ENCODE measurements around the gene SYNE2.
"Not testable (repeated sequence)": the region's sequence is repeated elsewhere in the genome, so short reads cannot be mapped to it uniquely, and the experiment has no call there.

Gene SYNE2

GRCh38 chr14:64201921-64202545 is 349.2 kb downstream of the SYNE2 start:
- DNase-seq, result no peak

GRCh38 chr14:64202716-64203115 is 349.9 kb downstream of the SYNE2 start:
- no peak for DNase-seq

- DNase-seq, result no peak
Observed at GRCh38 chr14:64203366-64204006, 350.7 kb downstream of the SYNE2 start.

GRCh38 chr14:64208261-64208660 is 355.5 kb downstream of the SYNE2 start:
- DNase-seq, result no peak

GRCh38 chr14:64208981-64209380 is 356.2 kb downstream of the SYNE2 start:
- no peak for DNase-seq

GRCh38 chr14:64209444-64210131 is 356.8 kb downstream of the SYNE2 start:
- DNase-seq, result no peak

- DNase-seq, result no peak
Observed at GRCh38 chr14:64210216-64210615, 357.4 kb downstream of the SYNE2 start.

GRCh38 chr14:64210912-64211311 is 358.1 kb downstream of the SYNE2 start:
- not testable (repeated sequence) for DNase-seq

- DNase-seq, result no peak
Observed at GRCh38 chr14:64212666-64213065, 359.9 kb downstream of the SYNE2 start.

GRCh38 chr14:64213086-64213485 is 360.3 kb downstream of the SYNE2 start:
- no peak for DNase-seq

GRCh38 chr14:64213853-64214570 is 361.2 kb downstream of the SYNE2 start:
- DNase-seq, result no peak

- no peak for DNase-seq
Observed at GRCh38 chr14:64215274-64215673, 362.5 kb downstream of the SYNE2 start.

GRCh38 chr14:64215978-64216377 is 363.2 kb downstream of the SYNE2 start:
- DNase-seq, result no peak

- no peak for DNase-seq
Observed at GRCh38 chr14:64217308-64217707, 364.5 kb downstream of the SYNE2 start.

GRCh38 chr14:64217834-64218233 is 365.0 kb downstream of the SYNE2 start:
- no peak for DNase-seq

GRCh38 chr14:64218344-64219240 is 365.8 kb downstream of the SYNE2 start:
- no peak for DNase-seq

GRCh38 chr14:64220056-64220455 is 367.3 kb downstream of the SYNE2 start:
- DNase-seq, result no peak

GRCh38 chr14:64220466-64220865 is 367.7 kb downstream of the SYNE2 start:
- no peak for DNase-seq

- no peak for DNase-seq
Observed at GRCh38 chr14:64221391-64222003, 368.7 kb downstream of the SYNE2 start.

- DNase-seq, result no peak
Observed at GRCh38 chr14:64225151-64225757, 372.4 kb downstream of the SYNE2 start.

- DNase-seq, result no peak
Observed at GRCh38 chr14:64227856-64228255, 375.1 kb downstream of the SYNE2 start.

GRCh38 chr14:64229489-64229888 is 376.7 kb downstream of the SYNE2 start:
- DNase-seq, result no peak
